SU-DHL-6 (cell line): Measurements from ENCODE around the gene PPP1R13L.

ENCODE experiments used
- H2AFZ ChIP-seq: fragments of 200-600 bp; sonication (generic); 2 replicates; pipeline ENCODE4 v1.6.1; 2014; ENCODE audit warnings: low read depth, mild to moderate bottlenecking, moderate library complexity, mixed read lengths, antibody characterized with exemption, low read length; ENCODE audit not compliant: severe bottlenecking
- H3F3A ChIP-seq: fragments of 200-600 bp; shearing (Covaris generic); 2 replicates; pipeline ENCODE4 v1.6.0; 2016; ENCODE audit warnings: antibody characterized with exemption, mild to moderate bottlenecking; ENCODE audit not compliant: insufficient read depth
- H3K27ac ChIP-seq: fragments of 200-600 bp; sonication (generic); 2 replicates; pipeline ENCODE4 v1.5.1; 2016; ENCODE audit warnings: low read depth, mild to moderate bottlenecking, low read length, moderate library complexity, mixed read lengths
- H3K27me3 ChIP-seq: fragments of 200-600 bp; sonication (generic), shearing (Covaris generic); 2 replicates; pipeline ENCODE4 v1.6.0; 2014; ENCODE audit warnings: mild to moderate bottlenecking, low read length
- H3K36me3 ChIP-seq: fragments of 200-600 bp; sonication (generic); 2 replicates; pipeline ENCODE4 v1.6.1; 2014; ENCODE audit warnings: mild to moderate bottlenecking, low read length, mixed read lengths
- H3K4me2 ChIP-seq: fragments of 300-600, 200-600 bp; shearing (Covaris generic), sonication (generic); 2 replicates; pipeline ENCODE4 v1.6.0; 2014; ENCODE audit warnings: low read length, low read depth, mild to moderate bottlenecking; ENCODE audit not compliant: poor library complexity, severe bottlenecking
- H3K4me3 ChIP-seq: fragments of 200-600 bp; sonication (generic); 2 replicates; pipeline ENCODE4 v1.5.1; 2014; ENCODE audit warnings: antibody characterized with exemption, low read length, mild to moderate bottlenecking, mixed read lengths; ENCODE audit not compliant: insufficient read depth, poor library complexity, severe bottlenecking
- H3K79me2 ChIP-seq: fragments of 200-600 bp; sonication (generic); 2 replicates; pipeline ENCODE4 v1.6.1; 2014; ENCODE audit warnings: mild to moderate bottlenecking, low read length, moderate library complexity; ENCODE audit not compliant: insufficient read depth
- H3K9ac ChIP-seq: fragments of 200-600 bp; sonication (generic); 2 replicates; pipeline ENCODE4 v1.7.0; 2014; ENCODE audit warnings: mild to moderate bottlenecking, low read length
- H3K9me2 ChIP-seq: fragments of 200-600 bp; sonication (generic); replicated peaks from 2 replicates; pipeline ENCODE4 v1.6.1; 2014; ENCODE audit warnings: low read length; ENCODE audit not compliant: insufficient read depth
- H3K9me3 ChIP-seq: fragments of 200-600 bp; sonication (generic); 2 replicates; pipeline ENCODE4 v1.6.1; 2014; ENCODE audit warnings: low read length, mixed read lengths; ENCODE audit not compliant: insufficient read depth
- H4K20me1 ChIP-seq: fragments of 200-600 bp; sonication (generic); 2 replicates; pipeline ENCODE4 v1.6.1; 2014; ENCODE audit warnings: low read depth, mild to moderate bottlenecking, antibody characterized with exemption, low read length, moderate library complexity, mixed read lengths
- EZH2phosphoT487 ChIP-seq: fragments of 200-600 bp; sonication (generic), shearing (Covaris generic); conservative IDR thresholded peaks from 2 replicates; pipeline ENCODE4 v1.6.1; 2018; ENCODE audit warnings: mild to moderate bottlenecking, antibody characterized with exemption, low read length, moderate library complexity, mixed read lengths
- TF ChIP-seq, protein P1 (sequence below): fragments of 200-600 bp; sonication (generic); IDR thresholded peaks from one replicate; pipeline ENCODE4 v1.5.1; 2017; ENCODE audit warnings: antibody characterized with exemption, mild to moderate bottlenecking, low read length, moderate library complexity; ENCODE audit not compliant: insufficient read depth, poor library complexity, severe bottlenecking

PPP1R13L gene

GRCh38 chr19:45368127-45368526 is 36.7 kb downstream of the PPP1R13L start:
- H3K36me3 ChIP-seq, result no peaks in the 10 kb centered on the region
- no peak for TF ChIP-seq EZH2phosphoT487
- TF ChIP-seq, protein P1, sequence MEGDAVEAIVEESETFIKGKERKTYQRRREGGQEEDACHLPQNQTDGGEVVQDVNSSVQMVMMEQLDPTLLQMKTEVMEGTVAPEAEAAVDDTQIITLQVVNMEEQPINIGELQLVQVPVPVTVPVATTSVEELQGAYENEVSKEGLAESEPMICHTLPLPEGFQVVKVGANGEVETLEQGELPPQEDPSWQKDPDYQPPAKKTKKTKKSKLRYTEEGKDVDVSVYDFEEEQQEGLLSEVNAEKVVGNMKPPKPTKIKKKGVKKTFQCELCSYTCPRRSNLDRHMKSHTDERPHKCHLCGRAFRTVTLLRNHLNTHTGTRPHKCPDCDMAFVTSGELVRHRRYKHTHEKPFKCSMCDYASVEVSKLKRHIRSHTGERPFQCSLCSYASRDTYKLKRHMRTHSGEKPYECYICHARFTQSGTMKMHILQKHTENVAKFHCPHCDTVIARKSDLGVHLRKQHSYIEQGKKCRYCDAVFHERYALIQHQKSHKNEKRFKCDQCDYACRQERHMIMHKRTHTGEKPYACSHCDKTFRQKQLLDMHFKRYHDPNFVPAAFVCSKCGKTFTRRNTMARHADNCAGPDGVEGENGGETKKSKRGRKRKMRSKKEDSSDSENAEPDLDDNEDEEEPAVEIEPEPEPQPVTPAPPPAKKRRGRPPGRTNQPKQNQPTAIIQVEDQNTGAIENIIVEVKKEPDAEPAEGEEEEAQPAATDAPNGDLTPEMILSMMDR, result no peak
- no peak overlapping the region for H3K4me2 ChIP-seq
- no peak overlapping the region for H3K4me3 ChIP-seq
- no peaks in the 10 kb centered on the region for H3K9me3 ChIP-seq
- H3K79me2 ChIP-seq, result no peaks in the 10 kb centered on the region
- no peaks in the 10 kb centered on the region for H3K9me2 ChIP-seq
- no peaks in the 10 kb centered on the region for H3F3A ChIP-seq
- no peak overlapping the region for H2AFZ ChIP-seq
- H3K9ac ChIP-seq, result no peak overlapping the region
- no peaks in the 10 kb centered on the region for H3K27me3 ChIP-seq
- no peak overlapping the region for H3K27ac ChIP-seq
- no peaks in the 10 kb centered on the region for H4K20me1 ChIP-seq

- H3F3A ChIP-seq, result no peaks in the 10 kb centered on the region
- H3K9me3 ChIP-seq, result no peaks in the 10 kb centered on the region
- H3K36me3 ChIP-seq, result no peaks in the 10 kb centered on the region
- no peak overlapping the region for H3K4me2 ChIP-seq
- no peaks in the 10 kb centered on the region for H3K9me2 ChIP-seq
- no peak overlapping the region for H3K4me3 ChIP-seq
- H3K27me3 ChIP-seq, result no peaks in the 10 kb centered on the region
- TF ChIP-seq, protein P1, result no peak
- no peak for TF ChIP-seq EZH2phosphoT487
- H3K79me2 ChIP-seq, result no peaks in the 10 kb centered on the region
- H2AFZ ChIP-seq, result no peak overlapping the region
- no peak overlapping the region for H3K27ac ChIP-seq
- no peaks in the 10 kb centered on the region for H4K20me1 ChIP-seq
- H3K9ac ChIP-seq, result no peak overlapping the region
These were observed 40.2 kb downstream of the PPP1R13L start for GRCh38 chr19:45364696-45365095.

- H3K27me3 ChIP-seq, result no peaks in the 10 kb centered on the region
- H3K9me3 ChIP-seq, result no peaks in the 10 kb centered on the region
- no peaks in the 10 kb centered on the region for H3K36me3 ChIP-seq
- no peak for TF ChIP-seq EZH2phosphoT487
- TF ChIP-seq, protein P1, result no peak
- no peaks in the 10 kb centered on the region for H3K9me2 ChIP-seq
- H3K4me3 ChIP-seq, result no peak overlapping the region
- no peaks in the 10 kb centered on the region for H4K20me1 ChIP-seq
- H3F3A ChIP-seq, result no peaks in the 10 kb centered on the region
- no peak overlapping the region for H3K4me2 ChIP-seq
- no peak overlapping the region for H3K27ac ChIP-seq
- no peak overlapping the region for H2AFZ ChIP-seq
- H3K9ac ChIP-seq, result no peak overlapping the region
- H3K79me2 ChIP-seq, result no peaks in the 10 kb centered on the region
These were observed 40.9 kb downstream of the PPP1R13L start for GRCh38 chr19:45363861-45364459.
